Heart left ventricle (tissue), 13 donors: Measurements from ENCODE around the gene TROAP.

Experiments
- POLR2A ChIP-seq, 2 donors: fragments of 450-650 bp; IDR thresholded peaks; one replicate each; pipeline ENCODE4 v1.6.1; 2017; ENCODE audit warnings: antibody characterized with exemption in 2 of 2, mild to moderate bottlenecking in 2 of 2, moderate library complexity in 2 of 2
- TF ChIP-seq, protein P1 (sequence below), 12 donors: fragments of 200-600 bp; sonication (generic) in 4 of 12; IDR thresholded peaks; one replicate each; pipeline versions ENCODE4 v1.5.0 to v1.8.0; 2018 to 2022; ENCODE audit warnings: antibody characterized with exemption in 12 of 12, mild to moderate bottlenecking in 5 of 12
- donor health status: ischemic (EF 13 %, LVEDD 7.1; RV severe dilation, severe dysfunction).
- donor health status: DM: no; HTN: yes; CAD: no.
- donor health status: DM: no; HTN: no; CAD: no.
- donor health status: ischemic (EF 25% LVEDD 6.9; RV normal size, moderate dysfunction).
- donor health status: ischemic (EF 25% LVEDD 5.7; RV mildly dilated, moderate dysfunction).
- donor health status: ischemic (EF 35%, LVEDD 5.7; RV mildly dilated, moderate dysfunction).
- donor health status: nonischemic (EF 11% LVEDD 7.7; RV severe dilation, severe dysfunction).
- donor health status: DM: yes; HTN: yes; CAD: no.
- donor health status: PGD.
- donor health status: ischemic (EF 29% LVEDD 5.4; RV normal size, mild dysfunction).
- donor health status: nonischemic (EF 23%, LVEDD 6.1; RV moderate dilation, normal function).

DNA sequence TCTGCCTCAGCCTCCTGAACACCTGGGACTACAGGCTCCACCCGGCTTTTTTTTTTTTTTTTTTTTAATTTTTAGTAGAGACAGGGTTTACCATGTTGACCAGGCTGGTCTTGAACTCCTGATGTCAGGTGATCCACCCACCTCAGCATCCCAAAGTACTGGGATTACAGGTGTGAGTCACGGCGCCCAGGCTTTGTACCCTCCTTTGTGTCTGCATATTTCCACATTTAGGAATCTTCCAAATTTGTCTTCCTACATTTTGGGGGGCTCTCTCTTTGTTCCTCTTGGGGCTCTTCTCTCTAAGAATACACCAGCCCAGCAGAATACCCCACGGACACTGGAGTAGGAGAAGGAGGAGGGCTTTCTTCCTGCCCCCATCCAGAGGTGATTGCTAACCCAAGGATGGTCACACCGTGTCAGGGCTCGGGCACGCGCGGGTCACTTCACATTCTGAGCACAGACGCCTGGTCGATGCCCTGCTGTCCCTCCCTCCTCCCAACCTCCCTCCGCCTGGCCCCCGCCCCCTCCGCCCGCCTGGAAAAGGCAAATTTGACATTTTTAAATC is 21.5 kb downstream of the TROAP start:
- TF ChIP-seq, protein P1, sequence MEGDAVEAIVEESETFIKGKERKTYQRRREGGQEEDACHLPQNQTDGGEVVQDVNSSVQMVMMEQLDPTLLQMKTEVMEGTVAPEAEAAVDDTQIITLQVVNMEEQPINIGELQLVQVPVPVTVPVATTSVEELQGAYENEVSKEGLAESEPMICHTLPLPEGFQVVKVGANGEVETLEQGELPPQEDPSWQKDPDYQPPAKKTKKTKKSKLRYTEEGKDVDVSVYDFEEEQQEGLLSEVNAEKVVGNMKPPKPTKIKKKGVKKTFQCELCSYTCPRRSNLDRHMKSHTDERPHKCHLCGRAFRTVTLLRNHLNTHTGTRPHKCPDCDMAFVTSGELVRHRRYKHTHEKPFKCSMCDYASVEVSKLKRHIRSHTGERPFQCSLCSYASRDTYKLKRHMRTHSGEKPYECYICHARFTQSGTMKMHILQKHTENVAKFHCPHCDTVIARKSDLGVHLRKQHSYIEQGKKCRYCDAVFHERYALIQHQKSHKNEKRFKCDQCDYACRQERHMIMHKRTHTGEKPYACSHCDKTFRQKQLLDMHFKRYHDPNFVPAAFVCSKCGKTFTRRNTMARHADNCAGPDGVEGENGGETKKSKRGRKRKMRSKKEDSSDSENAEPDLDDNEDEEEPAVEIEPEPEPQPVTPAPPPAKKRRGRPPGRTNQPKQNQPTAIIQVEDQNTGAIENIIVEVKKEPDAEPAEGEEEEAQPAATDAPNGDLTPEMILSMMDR (IDR thresholded peaks at IDR 0.05), result no peak
- no peak for TF ChIP-seq POLR2A (IDR thresholded peaks at IDR 0.05)
